ENCODE results near the gene CARS2. TPM values are rescaled to one million over a fixed set of nuclear protein-coding genes. Genes with fewer than 3 reads are reported as not detected.

CARS2 gene
- total and polyA plus RNA-seq, 2 experiments from 2014 or later = 75.7 to 96.7 TPM

- H3K9ac ChIP-seq = no peak overlapping the region
- H3K79me2 ChIP-seq (ENCODE audit: insufficient read depth) = peaks cover 55% of the 10 kb centered on the region
- no peak overlapping the region for H2AFZ ChIP-seq
- H3K4me3 ChIP-seq = no peak overlapping the region
- H3K9me3 ChIP-seq (ENCODE audit: low read depth) = no peaks in the 10 kb centered on the region
- peaks cover 12% of the 10 kb centered on the region; the same call in 1 of the 2 replicates for H3K36me3 ChIP-seq (ENCODE audit: low read depth)
- no peak overlapping the region for H3K4me2 ChIP-seq (ENCODE audit: unreplicated experiment)
- TF ChIP-seq EZH2phosphoT487 (IDR thresholded peaks at IDR 0.05; ENCODE audit: insufficient read depth, low read depth) (no peak), EZH2 (IDR thresholded peaks at IDR 0.05; ENCODE audit: insufficient read depth, poor library complexity, severe bottlenecking) (no peak)
- H3K27ac ChIP-seq = no peak overlapping the region
- no peaks in the 10 kb centered on the region; the same call in 1 of the 2 replicates for H3K4me1 ChIP-seq (ENCODE audit: insufficient read depth)
- H3K27me3 ChIP-seq (replicated peaks; ENCODE audit: insufficient read depth) = no peaks in the 10 kb centered on the region
- in situ Hi-C loops (cut with MboI) = no loop called here
- 73 to 74% methylated on average over 8 of the region's 8 CpGs for WGBS, 2 experiments (ENCODE audit: low coverage in 1 of 2, low lambda C conversion rate in 2 of 2, missing lambda C conversion rate in 2 of 2)
- H4K20me1 ChIP-seq (ENCODE audit: insufficient read depth) = no peaks in the 10 kb centered on the region
- 0 out of 2 replicates have a peak, but pooled peaks cover 5% of the 10 kb centered on the region for H3F3A ChIP-seq (ENCODE audit: insufficient read depth)
- DNase-seq = no peak
- no peaks in the 10 kb centered on the region for H3K9me2 ChIP-seq (ENCODE audit: insufficient read depth)
Observed at GRCh38 chr13:110723598-110723997, 17.7 kb upstream of the CARS2 start.

- no peak for TF ChIP-seq EZH2 (IDR thresholded peaks at IDR 0.05; ENCODE audit: insufficient read depth, poor library complexity, severe bottlenecking)
- TF ChIP-seq EZH2phosphoT487 (IDR thresholded peaks at IDR 0.05; ENCODE audit: insufficient read depth, low read depth) = no peak
Observed at GRCh38 chr13:110722971-110723370, 17.1 kb upstream of the CARS2 start.

GRCh38 chr13:110719036-110719710, 13.3 kb upstream of the CARS2 start:
- Histone ChIP-seq H3K4me1 (ENCODE audit: insufficient read depth) (peaks cover 18% of the 10 kb centered on the region), H3K36me3 (ENCODE audit: low read depth) (peaks cover 12% of the 10 kb centered on the region; the same call in 1 of the 2 replicates), H3K9me2 (ENCODE audit: insufficient read depth) (no peaks in the 10 kb centered on the region), H3K4me2 (ENCODE audit: unreplicated experiment) (no peak overlapping the region), H3K4me3 (no peak overlapping the region), H3K27me3 (replicated peaks; ENCODE audit: insufficient read depth) (no peaks in the 10 kb centered on the region), H4K20me1 (ENCODE audit: insufficient read depth) (no peaks in the 10 kb centered on the region), H3K27ac (no peak overlapping the region), H3K79me2 (ENCODE audit: insufficient read depth) (peaks cover 91% of the 10 kb centered on the region), H2AFZ (no peak overlapping the region), H3K9ac (no peak overlapping the region), H3F3A (ENCODE audit: insufficient read depth) (peaks cover 13% of the 10 kb centered on the region), H3K9me3 (ENCODE audit: low read depth) (no peaks in the 10 kb centered on the region)
- no peak for TF ChIP-seq EZH2 (IDR thresholded peaks at IDR 0.05; ENCODE audit: insufficient read depth, poor library complexity, severe bottlenecking)
- TF ChIP-seq EZH2phosphoT487 (IDR thresholded peaks at IDR 0.05; ENCODE audit: insufficient read depth, low read depth) = no peak
- WGBS, 2 experiments (ENCODE audit: low coverage in 1 of 2, low lambda C conversion rate in 2 of 2, missing lambda C conversion rate in 2 of 2) = 97% methylated on average over 51 to 61 of the region's 61 CpGs
- DNase-seq = no peak
- in situ Hi-C loops (cut with MboI) = no loop called here

More at GRCh38 chr13:110722971-110723370, 17.1 kb upstream of the CARS2 start:
- Histone ChIP-seq H4K20me1 (ENCODE audit: insufficient read depth) (no peaks in the 10 kb centered on the region), H3K36me3 (ENCODE audit: low read depth) (peaks cover 12% of the 10 kb centered on the region; the same call in 1 of the 2 replicates), H3K9me3 (ENCODE audit: low read depth) (no peaks in the 10 kb centered on the region), H3K4me3 (no peak overlapping the region), H3K9ac (no peak overlapping the region), H3K79me2 (ENCODE audit: insufficient read depth) (peaks cover 62% of the 10 kb centered on the region), H3K27me3 (replicated peaks; ENCODE audit: insufficient read depth) (no peaks in the 10 kb centered on the region), H3K27ac (no peak overlapping the region), H2AFZ (no peak overlapping the region), H3K4me2 (ENCODE audit: unreplicated experiment) (no peak overlapping the region), H3K4me1 (ENCODE audit: insufficient read depth) (peaks cover 3% of the 10 kb centered on the region), H3K9me2 (ENCODE audit: insufficient read depth) (no peaks in the 10 kb centered on the region), H3F3A (ENCODE audit: insufficient read depth) (0 out of 2 replicates have a peak, but pooled peaks cover 5% of the 10 kb centered on the region)
- WGBS, 2 experiments (ENCODE audit: low coverage in 1 of 2, low lambda C conversion rate in 2 of 2, missing lambda C conversion rate in 2 of 2) = 61 to 65% methylated on average over 5 of the region's 5 CpGs
- DNase-seq = no peak
- in situ Hi-C loops (cut with MboI) = no loop called here

GRCh38 chr13:110716247-110716515, 10.3 kb upstream of the CARS2 start:
- H3K27ac ChIP-seq = peak overlapping the region; percentile 72
- H3K27me3 ChIP-seq (replicated peaks; ENCODE audit: insufficient read depth) = no peaks in the 10 kb centered on the region
- DNase-seq = peak; percentile 66
- peaks cover 18% of the 10 kb centered on the region for H3F3A ChIP-seq (ENCODE audit: insufficient read depth)
- peak overlapping the region; percentile 92 for H3K9ac ChIP-seq
- TF ChIP-seq EZH2 (IDR thresholded peaks at IDR 0.05; ENCODE audit: insufficient read depth, poor library complexity, severe bottlenecking) (no peak), EZH2phosphoT487 (IDR thresholded peaks at IDR 0.05; ENCODE audit: insufficient read depth, low read depth) (no peak)
- H3K4me2 ChIP-seq (ENCODE audit: unreplicated experiment) = peak overlapping the region; percentile 98
- H3K36me3 ChIP-seq (ENCODE audit: low read depth) = peaks cover 10% of the 10 kb centered on the region; the same call in 1 of the 2 replicates
- peaks cover 24% of the 10 kb centered on the region for H3K4me1 ChIP-seq (ENCODE audit: insufficient read depth)
- H3K4me3 ChIP-seq = peak overlapping the region; percentile 96
- H4K20me1 ChIP-seq (ENCODE audit: insufficient read depth) = no peaks in the 10 kb centered on the region
- H3K9me3 ChIP-seq (ENCODE audit: low read depth) = no peaks in the 10 kb centered on the region
- H3K79me2 ChIP-seq (ENCODE audit: insufficient read depth) = peaks cover 67% of the 10 kb centered on the region
- peak overlapping the region; percentile 90 for H2AFZ ChIP-seq
- in situ Hi-C loops (cut with MboI) = no loop called here
- WGBS, 2 experiments (ENCODE audit: low coverage in 1 of 2, low lambda C conversion rate in 2 of 2, missing lambda C conversion rate in 2 of 2) = 0 to 1% methylated on average over 12 of the region's 12 CpGs
- no peaks in the 10 kb centered on the region for H3K9me2 ChIP-seq (ENCODE audit: insufficient read depth)
